HepG2 (cell line): ENCODE data around the gene PACSIN1. TPM values are rescaled to one million over a fixed set of nuclear protein-coding genes. Genes with fewer than 3 reads are reported as not detected.

Experiments used
- ATAC-seq: fragments of 200-7000 bp; cut with Tn5 transposase; 3 replicates; pipeline ENCODE4 v1.9.1; 2020; ENCODE audit warnings: mild to moderate bottlenecking, moderate library complexity
- BruUV-seq: library from RNA; stranded (reverse); fragments of 400-500 nt; replicated peaks from 2 replicates; lab custom pipeline; 2021; lab: Mats Ljungman, UMichigan
- CTCF ChIA-PET: fragments of 300-600 bp; formaldehyde crosslinking; extraction: SDS; loops from one replicate; lab custom pipeline; 2021; ENCODE audit warnings: low total read pairs, inconsistent platforms, low intra/inter-chr PET ratio; lab: Yijun Ruan, JAX
- POLR2A ChIA-PET: fragments of 350-600 bp; sonication (Branson Sonifier 250); formaldehyde crosslinking; loops from one replicate; lab custom pipeline; 2020; ENCODE audit warnings: antibody characterized with exemption, inconsistent platforms; lab: Yijun Ruan, JAX
- DNase-seq: peaks from one replicate; pipeline ENCODE4 v3.0.0-alpha.2; 2015; ENCODE audit warnings: low spot score
- FAIRE-seq: peaks from 3 replicates; lab custom pipeline; 2011; peaks lifted over from hg19 to GRCh38; lab: Jason Lieb, UNC
- H2AFZ ChIP-seq: one replicate; pipeline ENCODE4 v1.6.1; 2011; ENCODE audit warnings: low read length, inconsistent platforms
- H3K27ac ChIP-seq: fragments of 300-600 bp; 3 replicates; pipeline ENCODE4 v1.8.0; 2011; ENCODE audit warnings: mixed run types, mild to moderate bottlenecking, mixed read lengths, low read length, inconsistent platforms; ENCODE audit not compliant: insufficient read depth; ENCODE audit errors: extremely low read length
- H3K27me3 ChIP-seq, 2 experiments: fragments of 200-600 bp in 1 of 2; 2 replicates in 1 of 2; 3 replicates in 1 of 2; pipeline versions ENCODE4 v1.6.0 to v1.8.0; 2011; ENCODE audit warnings: low read length in 2 of 2, mild to moderate bottlenecking in 2 of 2, moderate library complexity in 2 of 2, inconsistent platforms in 1 of 2; ENCODE audit not compliant: insufficient read depth in 2 of 2, control insufficient read depth in 1 of 2
- H3K36me3 ChIP-seq, 2 experiments: fragments of 200-600 bp in 1 of 2; replicated peaks in 1 of 2; 2 replicates in 1 of 2; 3 replicates in 1 of 2; pipeline versions ENCODE4 v1.5.1 to v1.8.0; 2011; ENCODE audit warnings: low read length in 2 of 2, inconsistent platforms in 1 of 2; ENCODE audit not compliant: insufficient read depth in 2 of 2, control insufficient read depth in 1 of 2
- H3K4me1 ChIP-seq: 2 replicates; pipeline ENCODE4 v1.5.1; 2012; ENCODE audit warnings: low read length, inconsistent platforms; ENCODE audit not compliant: insufficient read depth
- H3K4me2 ChIP-seq: 2 replicates; pipeline ENCODE4 v1.6.0; 2011; ENCODE audit warnings: low read depth, low read length, inconsistent platforms
- H3K4me3 ChIP-seq, 3 experiments: fragments of 200-600 bp in 1 of 3; sonication (generic), shearing (Covaris generic) in 1 of 3; replicated peaks in 1 of 3; 2 replicates each; pipeline ENCODE4 v1.5.1; 2011 to 2016; ENCODE audit warnings: low read length in 3 of 3, inconsistent platforms in 2 of 3, low read depth in 2 of 3, mild to moderate bottlenecking in 2 of 3, control low read depth in 1 of 3, mixed read lengths in 1 of 3; ENCODE audit not compliant: insufficient read depth in 1 of 3
- H3K79me2 ChIP-seq: one replicate; pipeline ENCODE4 v1.6.1; 2011; ENCODE audit warnings: low read length, inconsistent platforms; ENCODE audit not compliant: insufficient read depth
- H3K9ac ChIP-seq: 2 replicates; pipeline ENCODE4 v1.6.0; 2011; ENCODE audit warnings: mild to moderate bottlenecking, low read depth, low read length, inconsistent platforms; ENCODE audit not compliant: insufficient read depth
- H3K9me3 ChIP-seq: 2 replicates; pipeline ENCODE4 v1.5.1; 2012; ENCODE audit warnings: mild to moderate bottlenecking, low read length
- H4K20me1 ChIP-seq: 2 replicates; pipeline ENCODE4 v1.6.0; 2011; ENCODE audit warnings: inconsistent platforms, mild to moderate bottlenecking, low read length, moderate library complexity; ENCODE audit not compliant: insufficient read depth
- ATAD3A ChIP-seq: sonication (generic); formaldehyde crosslinking; IDR thresholded peaks from 2 replicates; pipeline ENCODE4 v1.4.0; 2020; ENCODE audit warnings: missing genetic modification reagents
- HDAC2 ChIP-seq: sonication (generic); formaldehyde crosslinking; IDR thresholded peaks from 2 replicates; pipeline ENCODE4 v1.4.0; 2020; ENCODE audit warnings: missing genetic modification reagents
- NFYB ChIP-seq: sonication (generic); formaldehyde crosslinking; IDR thresholded peaks from 2 replicates; pipeline ENCODE4 v1.4.0; 2020; ENCODE audit warnings: missing genetic modification reagents
- NFYC ChIP-seq: IDR thresholded peaks from 2 replicates; pipeline ENCODE4 v1.6.1; 2016; ENCODE audit warnings: missing genetic modification reagents, missing compliant biosample characterization
- SCMH1 ChIP-seq: sonication (generic); formaldehyde crosslinking; IDR thresholded peaks from 2 replicates; pipeline ENCODE4 v1.9.0; 2021; ENCODE audit warnings: missing genetic modification reagents, mild to moderate bottlenecking, borderline replicate concordance
- ZBTB33 ChIP-seq: sonication (generic); formaldehyde crosslinking; IDR thresholded peaks from 2 replicates; pipeline ENCODE4 v1.4.0; 2020; ENCODE audit warnings: missing genetic modification reagents
- ZMYM4 ChIP-seq: sonication (generic); formaldehyde crosslinking; IDR thresholded peaks from 2 replicates; pipeline ENCODE4 v1.8.1; 2023; ENCODE audit warnings: mild to moderate bottlenecking, missing genetic modification reagents
- ZNF446 ChIP-seq: sonication (generic); formaldehyde crosslinking; IDR thresholded peaks from 2 replicates; pipeline ENCODE4 v1.5.0; 2020; ENCODE audit warnings: mild to moderate bottlenecking, missing genetic modification reagents
- ZNF850 ChIP-seq: sonication (generic); formaldehyde crosslinking; conservative IDR thresholded peaks from 2 replicates; pipeline ENCODE4 v1.9.0; 2021; ENCODE audit warnings: mild to moderate bottlenecking, missing genetic modification reagents
- WGBS: methylation state at CpG from one replicate; pipeline ENCODE4 v1.1.6; 2017; ENCODE audit warnings: low lambda C conversion rate; 5-methylcytosine and 5-hydroxymethylcytosine counted together
- in situ Hi-C: cut with HindIII; loops from 2 replicates; pipeline ENCODE4 v1.10.0; 2017; ENCODE audit warnings: low pct_unique_long_range_greater_than_20kb; ENCODE audit not compliant: extremely low pct_ligation_motif_present
- intact Hi-C: fragments of 100-400 bp; cut with micrococcal nuclease; formaldehyde crosslinking; loops from one replicate; pipeline ENCODE4 v1.10.0; 2022; ENCODE audit not compliant: unreplicated experiment
- polyA plus RNA-seq, 8 experiments: library from polyadenylated mRNA; depleted of rRNA in 3 of 8; stranded (reverse) in 7 of 8; unstranded in 1 of 8; fragments of >200 nt; fragmentation: Illumina TruSeq in 4 of 8; extraction: Trizol in 4 of 8; gene quantifications; 2 replicates each; pipeline versions ENCODE4 v1.2.1 to v1.2.3, GENCODE V29; 2011 to 2016; ENCODE audit warnings: low read depth in 4 of 8, missing spikeins in 1 of 8, mixed read lengths in 1 of 8; ENCODE audit not compliant: insufficient read depth in 1 of 8
- total RNA-seq, 5 experiments: library from RNA; depleted of rRNA; stranded (reverse); fragments of >200 nt; fragmentation: Illumina TruSeq; extraction: Trizol; gene quantifications; 2 replicates each; pipeline ENCODE4 v1.2.3, GENCODE V29; 2016; ENCODE audit warnings: low read depth in 1 of 5
- TF ChIP-seq, protein P1 (sequence below): sonication (generic); formaldehyde crosslinking; IDR thresholded peaks from 2 replicates; pipeline ENCODE4 v1.4.0; 2020; ENCODE audit warnings: low read depth, mild to moderate bottlenecking, missing genetic modification reagents

Gene PACSIN1
- total and polyA plus RNA-seq, 2 of the 13 experiments (the other 11 are each of a cell fraction or from before 2014, with no cell fraction given): not detected

GRCh38 chr6:34436803-34437643, 28.9 kb upstream of the PACSIN1 start:
- WGBS: 77% methylated on average over 25 of the region's 38 CpGs
- Histone ChIP-seq H3K4me1 (no peaks in the 10 kb centered on the region), H3K4me2 (no peak overlapping the region; the same call in 1 of the 2 replicates), H3K4me3 (no peak overlapping the region), H3K9ac (no peak overlapping the region), H4K20me1 (no peaks in the 10 kb centered on the region), H3K79me2 (no peaks in the 10 kb centered on the region), H3K9me3 (no peaks in the 10 kb centered on the region), H2AFZ (no peak overlapping the region), H3K36me3 (no peaks in the 10 kb centered on the region), H3K27me3 (no peaks in the 10 kb centered on the region; a peak in 1 of 5 replicates), H3K27ac (no peak overlapping the region)
- no peak for TF ChIP-seq SCMH1 (CRISPR knock-in tag)
- no peak for TF ChIP-seq ZNF446 (CRISPR knock-in tag)
- peak; percentile 45; the same call in 1 of the 2 replicates for TF ChIP-seq ZBTB33 (CRISPR knock-in tag)
- TF ChIP-seq ATAD3A: no peak
- TF ChIP-seq ZMYM4 (CRISPR knock-in tag): 0 out of 2 replicates have a peak, but pooled peaks have one; percentile 12
- TF ChIP-seq, protein P1, sequence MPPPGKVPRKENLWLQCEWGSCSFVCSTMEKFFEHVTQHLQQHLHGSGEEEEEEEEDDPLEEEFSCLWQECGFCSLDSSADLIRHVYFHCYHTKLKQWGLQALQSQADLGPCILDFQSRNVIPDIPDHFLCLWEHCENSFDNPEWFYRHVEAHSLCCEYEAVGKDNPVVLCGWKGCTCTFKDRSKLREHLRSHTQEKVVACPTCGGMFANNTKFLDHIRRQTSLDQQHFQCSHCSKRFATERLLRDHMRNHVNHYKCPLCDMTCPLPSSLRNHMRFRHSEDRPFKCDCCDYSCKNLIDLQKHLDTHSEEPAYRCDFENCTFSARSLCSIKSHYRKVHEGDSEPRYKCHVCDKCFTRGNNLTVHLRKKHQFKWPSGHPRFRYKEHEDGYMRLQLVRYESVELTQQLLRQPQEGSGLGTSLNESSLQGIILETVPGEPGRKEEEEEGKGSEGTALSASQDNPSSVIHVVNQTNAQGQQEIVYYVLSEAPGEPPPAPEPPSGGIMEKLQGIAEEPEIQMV (CRISPR knock-in tag): no peak
- peak; percentile 56; the same call in 1 of the 2 replicates for TF ChIP-seq NFYC (CRISPR knock-in tag)
- no peak for TF ChIP-seq HDAC2
- TF ChIP-seq ZNF850: peak; percentile 97
- TF ChIP-seq NFYB (CRISPR knock-in tag): peak; percentile 42; the same call in 1 of the 2 replicates
- ATAC-seq (peak; percentile 61), FAIRE-seq (no peak), DNase-seq (no peak)
- intact Hi-C loops (no loop called here), in situ Hi-C loops (no loop called here)
- ChIA-PET CTCF (no interaction called here), POLR2A (interaction anchor here (0.6 to 2.5 kb wide), 4 partner anchors 11 to 482 kb away, joined by 3 to 20 read pairs (median 3); partner anchors contain the start of gene RPS10)
- no TSS peak for BruUV-seq
